K562 (cell line): ENCODE results near the gene CHL1. TPM values are rescaled to one million over a fixed set of nuclear protein-coding genes. Genes with fewer than 3 reads are reported as not detected.

Experiments used
- ATAC-seq: fragments of 200-7000 bp; cut with Tn5 transposase; 3 replicates; pipeline ENCODE4 v1.9.1; 2020; ENCODE audit warnings: moderate library complexity
- BruUV-seq: library from RNA; stranded (reverse); fragments of 400-500 nt; replicated peaks from 2 replicates; lab custom pipeline; 2021; lab: Mats Ljungman, UMichigan
- CTCF ChIA-PET: fragments of 300-600 bp; formaldehyde crosslinking; extraction: SDS; loops from one replicate; lab custom pipeline; 2021; ENCODE audit warnings: low intra/inter-chr PET ratio; lab: Yijun Ruan, JAX
- POLR2A ChIA-PET: fragments of 300-600, 350-650 bp; sonication (Branson Sonifier 250); formaldehyde crosslinking; extraction: SDS; loops from one replicate; lab custom pipeline; 2021; ENCODE audit warnings: antibody characterized with exemption, inconsistent platforms; lab: Yijun Ruan, JAX
- DNase-seq, 4 experiments: peaks; one replicate each; pipeline versions ENCODE4 v3.0.0 to v3.0.0-alpha.2; 2011 to 2018; ENCODE audit warnings: low spot score in 3 of 4, mixed read lengths in 3 of 4; ENCODE audit errors: extremely low read depth in 1 of 4
- FAIRE-seq: peaks from 2 replicates; lab custom pipeline; 2011; peaks lifted over from hg19 to GRCh38; lab: Jason Lieb, UNC
- H2AFZ ChIP-seq: 2 replicates; pipeline ENCODE4 v1.6.0; 2011; ENCODE audit warnings: low read depth, low read length, control low read depth, inconsistent platforms
- H3K27ac ChIP-seq: fragments of 200-600 bp; 3 replicates; pipeline ENCODE4 v1.8.0; 2011; ENCODE audit warnings: low read depth, mild to moderate bottlenecking, control low read depth, inconsistent platforms, low read length, moderate library complexity, mixed read lengths; ENCODE audit errors: extremely low read depth
- H3K27me3 ChIP-seq, 2 experiments: fragments of 300-600 bp in 1 of 2; 2 replicates in 1 of 2; 3 replicates in 1 of 2; pipeline versions ENCODE4 v1.6.0 to v1.8.0; 2011; ENCODE audit warnings: inconsistent platforms in 2 of 2, low read length in 2 of 2, mild to moderate bottlenecking in 1 of 2, mixed read lengths in 1 of 2, moderate library complexity in 1 of 2; ENCODE audit not compliant: control insufficient read depth in 2 of 2, insufficient read depth in 2 of 2
- H3K36me3 ChIP-seq: fragments of 300-600 bp; 3 replicates; pipeline ENCODE4 v1.8.0; 2011; ENCODE audit warnings: mild to moderate bottlenecking, low read length, inconsistent platforms; ENCODE audit not compliant: control insufficient read depth, insufficient read depth
- H3K4me1 ChIP-seq, 2 experiments: fragments of 200-600 bp in 1 of 2; replicated peaks in 1 of 2; 2 replicates in 1 of 2; 3 replicates in 1 of 2; pipeline versions ENCODE4 v1.5.1 to v1.8.0; 2011; ENCODE audit warnings: inconsistent platforms in 2 of 2, low read length in 2 of 2, mild to moderate bottlenecking in 1 of 2, mixed read lengths in 1 of 2, moderate library complexity in 1 of 2; ENCODE audit not compliant: control insufficient read depth in 2 of 2, insufficient read depth in 2 of 2
- H3K4me2 ChIP-seq: 2 replicates; pipeline ENCODE4 v1.6.1; 2011; ENCODE audit warnings: low read length, control low read depth, inconsistent platforms, mixed read lengths; ENCODE audit not compliant: insufficient read depth
- H3K4me3 ChIP-seq: fragments of 200-600 bp; sonication (generic), shearing (Covaris generic); 2 replicates; pipeline ENCODE4 v1.5.1; 2016; ENCODE audit warnings: control low read depth, inconsistent platforms
- H3K79me2 ChIP-seq: fragments of 200-600 bp; 3 replicates; pipeline ENCODE4 v1.8.0; 2011; ENCODE audit warnings: low read length, inconsistent platforms; ENCODE audit not compliant: control insufficient read depth, insufficient read depth
- H3K9ac ChIP-seq, 2 experiments: 2 replicates each; pipeline versions ENCODE4 v1.6.0 to v1.6.1; 2011; ENCODE audit warnings: low read depth in 2 of 2, low read length in 2 of 2, control low read depth in 1 of 2, inconsistent platforms in 1 of 2, mild to moderate bottlenecking in 1 of 2, mixed read lengths in 1 of 2; ENCODE audit not compliant: insufficient read depth in 1 of 2
- H3K9me1 ChIP-seq: one replicate; pipeline ENCODE4 v1.6.0; 2011; ENCODE audit warnings: inconsistent platforms, mild to moderate bottlenecking, low read length, moderate library complexity; ENCODE audit not compliant: control insufficient read depth, insufficient read depth
- H3K9me3 ChIP-seq: replicated peaks from 2 replicates; pipeline ENCODE4 v1.5.1; 2011; ENCODE audit warnings: low read depth, low read length, inconsistent platforms; ENCODE audit not compliant: control insufficient read depth, insufficient read depth
- H4K20me1 ChIP-seq: replicated peaks from 2 replicates; pipeline ENCODE4 v1.6.1; 2011; ENCODE audit warnings: low read length, inconsistent platforms, mixed read lengths; ENCODE audit not compliant: control insufficient read depth, insufficient read depth
- ARHGAP35 ChIP-seq: fragments of 450-650 bp; IDR thresholded peaks from 2 replicates; pipeline ENCODE4 v1.6.1; 2018; ENCODE audit not compliant: partially characterized antibody
- ARID2 ChIP-seq: fragments of 450-650 bp; IDR thresholded peaks from 2 replicates; pipeline ENCODE4 v1.6.1; 2017; ENCODE audit warnings: antibody characterized with exemption, mild to moderate bottlenecking
- BRD9 ChIP-seq: fragments of 450-650 bp; IDR thresholded peaks from 2 replicates; pipeline ENCODE4 v1.6.1; 2018; ENCODE audit warnings: low read depth; ENCODE audit not compliant: partially characterized antibody
- EP300 ChIP-seq: IDR thresholded peaks from 2 replicates; pipeline ENCODE4 v1.6.1; 2012; ENCODE audit warnings: low read length, improper control_type of control experiment
- ETV1 ChIP-seq: fragments of 450-650 bp; conservative IDR thresholded peaks from 2 replicates; pipeline ENCODE4 v1.6.1; 2016; ENCODE audit warnings: missing genetic modification characterization, control low read depth, low read depth, missing compliant biosample characterization
- GABPB1 ChIP-seq: sonication (generic); formaldehyde crosslinking; IDR thresholded peaks from 2 replicates; pipeline ENCODE4 v1.8.0; 2022; ENCODE audit warnings: mild to moderate bottlenecking, missing genetic modification reagents
- NR2C2 ChIP-seq, 2 experiments: fragments of 200-800 bp in 1 of 2; sonication (Bioruptor generic) in 1 of 2; sonication (generic) in 1 of 2; formaldehyde crosslinking in 1 of 2; IDR thresholded peaks; 2 replicates each; pipeline versions ENCODE4 v1.6.1 to v1.8.0; 2016 to 2022; ENCODE audit warnings: mild to moderate bottlenecking in 1 of 2, missing compliant biosample characterization in 1 of 2, missing genetic modification characterization in 1 of 2, missing genetic modification reagents in 1 of 2
- POLR2AphosphoS2 ChIP-seq: IDR thresholded peaks from 2 replicates; pipeline ENCODE4 v1.6.1; 2012; ENCODE audit warnings: low read length, improper control_type of control experiment
- PRPF4 ChIP-seq: fragments of 200-400 bp; formaldehyde crosslinking; IDR thresholded peaks from one replicate; pipeline ENCODE4 v1.6.1; 2017; ENCODE audit warnings: low read length, low read depth, mild to moderate bottlenecking; ENCODE audit not compliant: insufficient read depth, poor library complexity, severe bottlenecking
- RBM22 ChIP-seq: fragments of 200-400 bp; formaldehyde crosslinking; IDR thresholded peaks from 2 replicates; pipeline ENCODE4 v1.6.1; 2018; ENCODE audit warnings: low read length, low read depth; ENCODE audit not compliant: poor library complexity, severe bottlenecking
- ZFP36 ChIP-seq: fragments of 150-350 bp; IDR thresholded peaks from 2 replicates; pipeline ENCODE4 v1.6.1; 2018; ENCODE audit warnings: low read length, low read depth; ENCODE audit not compliant: partially characterized antibody
- ZNF764 ChIP-seq: fragments of 250-450 bp; sonication (Bioruptor Pico); IDR thresholded peaks from 2 replicates; pipeline ENCODE4 v1.4.0; 2020; ENCODE audit warnings: low read depth, mild to moderate bottlenecking, moderate library complexity
- WGBS: fragments of 100-300 bp; shearing (Covaris generic); methylation state at CpG from one replicate; pipeline ENCODE4 v1.1.6; 2016; ENCODE audit warnings: low coverage, mixed read lengths; ENCODE audit not compliant: insufficient coverage; ENCODE audit errors: missing lambda C conversion rate; 5-methylcytosine and 5-hydroxymethylcytosine counted together
- in situ Hi-C: fragments of 300-500 bp; cut with MboI; formaldehyde crosslinking; loops from 4 replicates; pipeline ENCODE4 v1.15.0; 2018; ENCODE audit warnings: inconsistent platforms, mixed read lengths
- intact Hi-C: fragments of 100-400 bp; cut with micrococcal nuclease; formaldehyde crosslinking; loops from 2 replicates; pipeline ENCODE4 v1.14.2; 2022
- polyA plus RNA-seq, 8 experiments: library from polyadenylated mRNA; depleted of rRNA in 4 of 8; stranded (reverse) in 5 of 8; unstranded in 3 of 8; fragments of >200 nt; fragmentation: Nextera tagmentation in 2 of 8; fragmentation: Illumina TruSeq in 1 of 8; extraction: Ambion mirVana in 2 of 8; extraction: Trizol in 1 of 8; gene quantifications; 2 replicates each; pipeline versions ENCODE4 v1.2.1 to v1.2.3, GENCODE V29; 2011 to 2014; ENCODE audit warnings: inconsistent platforms in 1 of 8, missing spikeins in 1 of 8
- total RNA-seq, 7 experiments: library from RNA; depleted of rRNA in 6 of 7; stranded (reverse); fragments of >200 nt in 6 of 7; fragmentation: Illumina TruSeq in 2 of 7; extraction: Trizol in 2 of 7; gene quantifications; 2 replicates each; pipeline versions ENCODE4 v1.2.1 to v1.2.3, GENCODE V29; 2011 to 2021; ENCODE audit warnings: low replicate concordance in 1 of 7
- TF ChIP-seq, protein P1 (sequence below): fragments of 450-650 bp; IDR thresholded peaks from 2 replicates; pipeline ENCODE4 v1.6.1; 2018; ENCODE audit not compliant: partially characterized antibody

CHL1 gene
- total and polyA plus RNA-seq, 9 of the 15 experiments (the other 6 are each of a cell fraction or from before 2014, with no cell fraction given) = 0.02 TPM; not detected in 8

DNA sequence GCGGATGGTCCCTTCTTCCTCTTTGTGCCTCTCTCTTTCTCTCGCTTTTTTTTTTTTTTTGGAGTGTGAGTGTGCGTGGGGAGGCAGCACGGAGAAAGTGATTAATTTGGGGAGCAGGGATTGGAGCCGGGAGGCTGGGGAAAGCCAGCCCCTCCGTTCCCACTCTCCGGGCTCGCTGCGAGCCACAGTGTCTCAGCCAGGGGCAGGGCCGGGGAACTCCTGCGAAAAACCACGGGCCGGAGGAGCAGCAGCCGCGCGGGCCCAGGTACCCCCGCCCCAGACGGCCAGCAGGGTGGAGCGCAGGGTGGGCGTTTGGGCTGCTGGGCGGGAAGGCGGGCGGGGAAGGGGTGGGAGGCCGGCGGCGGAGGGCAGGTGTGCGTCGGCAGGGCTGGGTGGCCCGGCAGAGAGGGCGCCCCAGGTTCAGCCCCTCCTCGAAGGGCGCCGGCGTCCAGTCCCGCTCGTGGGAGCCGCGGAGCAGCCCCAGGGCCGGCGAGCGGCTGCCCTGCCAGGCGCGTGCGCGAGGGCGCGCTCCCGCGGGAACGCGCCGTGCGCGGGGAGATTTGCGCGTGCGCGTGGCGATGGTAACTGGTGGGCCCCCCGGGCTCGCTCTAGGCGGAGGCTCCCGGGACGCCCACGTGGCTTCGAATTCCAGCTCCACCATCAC, 1.4 kb downstream of the CHL1 start:
- intact Hi-C loops (no loop called here), in situ Hi-C loops (no loop called here)
- Histone ChIP-seq H2AFZ (no peak overlapping the region), H3K9me1 (no peaks in the 10 kb centered on the region), H3K79me2 (no peaks in the 10 kb centered on the region), H3K4me2 (no peak overlapping the region), H3K36me3 (no peaks in the 10 kb centered on the region), H3K9me3 (no peaks in the 10 kb centered on the region), H4K20me1 (no peaks in the 10 kb centered on the region), H3K9ac (no peak overlapping the region), H3K4me1 (no peaks in the 10 kb centered on the region; a peak in 1 of 5 replicates), H3K27ac (no peak overlapping the region), H3K4me3 (no peak overlapping the region), H3K27me3 (no peaks in the 10 kb centered on the region)
- ATAC-seq = no peak
- WGBS = 48% methylated on average over 32 of the region's 66 CpGs
- no peak for FAIRE-seq
- CTCF ChIA-PET = no interaction called here
- TF ChIP-seq EP300 (no peak), RBM22 (no peak), ZNF764 (no peak)
- BruUV-seq = no TSS peak
- no peak for DNase-seq
- POLR2A ChIA-PET = no interaction called here

DNA sequence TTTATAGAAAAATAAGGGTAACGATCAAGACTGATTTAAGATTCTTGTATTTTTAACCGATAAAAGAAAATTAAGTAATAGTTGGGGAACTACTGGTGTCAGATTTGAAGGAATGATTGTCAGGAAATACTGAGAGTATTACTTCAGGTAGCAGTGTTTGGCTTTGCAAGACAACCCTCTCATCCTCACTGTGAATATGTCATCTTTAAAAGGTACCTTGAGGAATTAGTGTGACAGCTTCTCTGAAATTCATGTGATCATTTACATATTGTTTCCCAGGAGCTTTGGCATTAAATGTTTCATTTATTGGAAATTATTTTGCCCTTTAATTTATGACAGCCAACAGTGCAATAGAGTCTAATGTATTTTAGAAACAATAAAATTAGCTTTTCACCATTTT, 3.3 kb downstream of the CHL1 start:
- ATAC-seq (no peak), FAIRE-seq (no peak), DNase-seq (no peak)
- Histone ChIP-seq H3K9me3 (no peaks in the 10 kb centered on the region), H3K36me3 (no peaks in the 10 kb centered on the region), H3K27ac (no peak overlapping the region), H3K9me1 (no peaks in the 10 kb centered on the region), H3K9ac (no peak overlapping the region), H2AFZ (no peak overlapping the region), H3K79me2 (no peaks in the 10 kb centered on the region), H3K4me2 (no peak overlapping the region), H3K4me1 (no peaks in the 10 kb centered on the region; a peak in 1 of 5 replicates), H3K27me3 (no peaks in the 10 kb centered on the region), H4K20me1 (no peaks in the 10 kb centered on the region), H3K4me3 (no peak overlapping the region)
- intact Hi-C loops = no loop called here
- in situ Hi-C loops = no loop called here
- 2% methylated on average over 2 of the region's 2 CpGs for WGBS
- ChIA-PET CTCF (no interaction called here), POLR2A (no interaction called here)
- no TSS peak for BruUV-seq
- TF ChIP-seq NR2C2 (CRISPR knock-in tag; IDR thresholded peaks at IDR 0.05) (no peak), NR2C2 (tag; IDR thresholded peaks at IDR 0.05) (no peak), ARHGAP35 (no peak), ARID2 (no peak), ETV1 (tag) (no peak), PRPF4 (no peak), BRD9 (no peak), GABPB1 (CRISPR knock-in tag) (no peak), ZFP36 (no peak), POLR2AphosphoS2 (no peak)
- TF ChIP-seq, protein P1, sequence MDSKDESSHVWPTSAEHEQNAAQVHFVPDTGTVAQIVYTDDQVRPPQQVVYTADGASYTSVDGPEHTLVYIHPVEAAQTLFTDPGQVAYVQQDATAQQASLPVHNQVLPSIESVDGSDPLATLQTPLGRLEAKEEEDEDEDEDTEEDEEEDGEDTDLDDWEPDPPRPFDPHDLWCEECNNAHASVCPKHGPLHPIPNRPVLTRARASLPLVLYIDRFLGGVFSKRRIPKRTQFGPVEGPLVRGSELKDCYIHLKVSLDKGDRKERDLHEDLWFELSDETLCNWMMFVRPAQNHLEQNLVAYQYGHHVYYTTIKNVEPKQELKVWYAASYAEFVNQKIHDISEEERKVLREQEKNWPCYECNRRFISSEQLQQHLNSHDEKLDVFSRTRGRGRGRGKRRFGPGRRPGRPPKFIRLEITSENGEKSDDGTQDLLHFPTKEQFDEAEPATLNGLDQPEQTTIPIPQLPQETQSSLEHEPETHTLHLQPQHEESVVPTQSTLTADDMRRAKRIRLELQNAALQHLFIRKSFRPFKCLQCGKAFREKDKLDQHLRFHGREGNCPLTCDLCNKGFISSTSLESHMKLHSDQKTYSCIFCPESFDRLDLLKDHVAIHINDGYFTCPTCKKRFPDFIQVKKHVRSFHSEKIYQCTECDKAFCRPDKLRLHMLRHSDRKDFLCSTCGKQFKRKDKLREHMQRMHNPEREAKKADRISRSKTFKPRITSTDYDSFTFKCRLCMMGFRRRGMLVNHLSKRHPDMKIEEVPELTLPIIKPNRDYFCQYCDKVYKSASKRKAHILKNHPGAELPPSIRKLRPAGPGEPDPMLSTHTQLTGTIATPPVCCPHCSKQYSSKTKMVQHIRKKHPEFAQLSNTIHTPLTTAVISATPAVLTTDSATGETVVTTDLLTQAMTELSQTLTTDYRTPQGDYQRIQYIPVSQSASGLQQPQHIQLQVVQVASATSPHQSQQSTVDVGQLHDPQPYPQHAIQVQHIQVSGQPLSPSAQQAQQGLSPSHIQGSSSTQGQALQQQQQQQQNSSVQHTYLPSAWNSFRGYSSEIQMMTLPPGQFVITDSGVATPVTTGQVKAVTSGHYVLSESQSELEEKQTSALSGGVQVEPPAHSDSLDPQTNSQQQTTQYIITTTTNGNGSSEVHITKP = no peak
